Measurements from ENCODE around the gene XRCC4.

The XRCC4 gene

GRCh38 chr5:83167538-83167937, 90.2 kb downstream of the XRCC4 start:
- no peak for DNase-seq (ENCODE audit: low read depth)

DNA sequence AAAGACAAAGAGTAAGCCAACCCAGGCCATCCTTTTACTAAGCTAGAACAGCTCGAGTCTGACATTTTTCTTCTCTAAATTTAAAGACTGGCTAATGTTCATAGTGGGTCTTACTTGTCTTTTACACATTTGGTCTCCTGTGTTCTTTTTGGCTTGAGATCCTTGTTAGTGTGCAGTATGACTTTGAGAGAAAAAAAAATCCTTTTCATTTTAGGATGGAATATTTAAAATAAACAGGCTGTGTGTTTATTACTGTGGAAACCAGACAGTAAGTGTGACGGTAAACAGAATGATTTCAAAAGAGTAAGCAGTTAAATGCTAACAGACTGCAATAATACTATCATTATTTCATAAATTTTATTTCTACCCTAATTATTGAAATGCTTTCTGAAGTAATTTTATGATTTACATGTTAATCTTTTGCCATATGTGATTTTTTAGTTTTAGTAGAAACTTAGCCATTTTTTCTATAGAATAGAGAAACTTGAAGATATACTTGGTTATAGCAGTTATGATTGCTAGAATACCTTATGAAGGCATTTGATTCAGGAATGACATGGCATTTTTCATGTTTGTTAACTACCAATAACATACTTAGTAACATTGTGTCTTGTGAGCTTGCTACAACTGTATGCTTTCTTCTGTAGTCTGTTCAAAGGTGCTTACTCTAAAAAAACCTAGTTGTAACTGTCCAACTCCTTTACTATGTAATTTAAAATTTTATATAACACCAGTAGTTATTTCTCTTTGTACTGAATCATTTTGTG, 92.4 kb downstream of the XRCC4 start:
- DNase-seq (ENCODE audit: low read depth), result no peak
- no peak overlapping the region for H3K4me3 ChIP-seq (replicated peaks; ENCODE audit: low read depth, low read length)

More at GRCh38 chr5:83167538-83167937, 90.2 kb downstream of the XRCC4 start:
- H3K4me3 ChIP-seq (replicated peaks; ENCODE audit: low read depth, low read length), result no peak overlapping the region
- no peak for TF ChIP-seq CTCF (IDR thresholded peaks at IDR 0.05; ENCODE audit: low read length, missing control alignments)

GRCh38 chr5:83172011-83172410, 94.7 kb downstream of the XRCC4 start:
- no peak for TF ChIP-seq CTCF (IDR thresholded peaks at IDR 0.05; ENCODE audit: low read length, missing control alignments)
- no peak for DNase-seq (ENCODE audit: low read depth)
- no peak overlapping the region for H3K4me3 ChIP-seq (replicated peaks; ENCODE audit: low read depth, low read length)

More for the DNA sequence above, 92.4 kb downstream of the XRCC4 start:
- no peak for TF ChIP-seq CTCF (IDR thresholded peaks at IDR 0.05; ENCODE audit: low read length, missing control alignments)

DNA sequence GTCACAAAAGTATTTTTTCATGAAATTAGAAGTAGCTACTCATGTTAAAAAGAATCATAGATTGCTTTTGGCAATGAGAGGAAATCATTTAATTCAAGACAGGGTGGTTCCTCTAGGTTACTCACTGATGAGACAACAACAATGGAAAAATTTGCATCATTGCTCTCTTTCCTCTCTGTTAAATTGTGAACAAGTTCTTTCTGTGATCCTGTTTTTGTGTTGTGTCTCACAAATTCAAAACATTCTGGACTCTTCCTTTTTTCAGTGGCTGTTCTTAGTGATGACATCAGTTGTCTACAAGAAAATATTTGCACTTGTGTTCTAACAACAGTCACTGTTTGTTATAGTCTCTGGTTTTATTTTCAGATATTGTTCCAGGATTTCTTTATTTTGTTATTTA, 95.3 kb downstream of the XRCC4 start:
- no peak overlapping the region for H3K4me3 ChIP-seq (replicated peaks; ENCODE audit: low read depth, low read length)
- peak; percentile 43 for DNase-seq (ENCODE audit: low read depth)
- TF ChIP-seq CTCF (IDR thresholded peaks at IDR 0.05; ENCODE audit: low read length, missing control alignments), result no peak

- no peak overlapping the region for H3K4me3 ChIP-seq (replicated peaks; ENCODE audit: low read depth, low read length)
- no peak for TF ChIP-seq CTCF (IDR thresholded peaks at IDR 0.05; ENCODE audit: low read length, missing control alignments)
- no peak for DNase-seq (ENCODE audit: low read depth)
These were observed 96.5 kb downstream of the XRCC4 start for GRCh38 chr5:83173826-83174225.

- TF ChIP-seq CTCF (IDR thresholded peaks at IDR 0.05; ENCODE audit: low read length, missing control alignments), result no peak
- no peak overlapping the region for H3K4me3 ChIP-seq (replicated peaks; ENCODE audit: low read depth, low read length)
- DNase-seq (ENCODE audit: low read depth), result no peak
These were observed 100.5 kb downstream of the XRCC4 start for GRCh38 chr5:83177803-83178202.

GRCh38 chr5:83179966-83180365, 102.6 kb downstream of the XRCC4 start:
- H3K4me3 ChIP-seq (replicated peaks; ENCODE audit: low read depth, low read length), result no peak overlapping the region
- TF ChIP-seq CTCF (IDR thresholded peaks at IDR 0.05; ENCODE audit: low read length, missing control alignments), result no peak
- DNase-seq (ENCODE audit: low read depth), result no peak

Measured in fibroblast of pulmonary artery (primary cell).